Type B pancreatic cell (in vitro differentiated cells): ENCODE results near the gene ADD3. TPM values are rescaled to one million over a fixed set of nuclear protein-coding genes. Genes with fewer than 3 reads are reported as not detected.

Source experiments
- DNase-seq: peaks from one replicate; pipeline ENCODE4 v3.0.0; 2021; ENCODE audit warnings: mixed read lengths; ENCODE audit not compliant: unreplicated experiment; ENCODE audit errors: extremely low spot score
- H3K27ac Mint-ChIP-seq: 2 replicates; pipeline ENCODE4 v1.8.0; 2021; ENCODE audit warnings: mild to moderate bottlenecking, mixed read lengths
- H3K27me3 Mint-ChIP-seq: 2 replicates; pipeline ENCODE4 v1.8.0; 2021; ENCODE audit warnings: mixed read lengths
- H3K36me3 Mint-ChIP-seq: 2 replicates; pipeline ENCODE4 v1.8.0; 2021; ENCODE audit warnings: mixed read lengths
- H3K4me1 Mint-ChIP-seq: one replicate; pipeline ENCODE4 v1.8.0; 2021; ENCODE audit warnings: mixed read lengths; ENCODE audit not compliant: unreplicated experiment
- H3K4me3 Mint-ChIP-seq: 2 replicates; pipeline ENCODE4 v1.8.0; 2021; ENCODE audit warnings: mild to moderate bottlenecking, mixed read lengths
- H3K9me3 Mint-ChIP-seq: 2 replicates; pipeline ENCODE4 v1.8.0; 2021; ENCODE audit warnings: mixed read lengths
- total RNA-seq: library from RNA; stranded (reverse); gene quantifications from 2 replicates; pipeline ENCODE4 v1.2.1, GENCODE V29; 2021; ENCODE audit warnings: low replicate concordance
- TF ChIP-seq, protein P1 (sequence below): fragments of 200-600 bp; sonication (generic); conservative IDR thresholded peaks from 2 replicates; pipeline ENCODE4 v1.5.0; 2021; ENCODE audit warnings: antibody characterized with exemption, mild to moderate bottlenecking

ADD3 gene
- total RNA-seq, 1 donor from 2014 or later: 183 TPM

DNA sequence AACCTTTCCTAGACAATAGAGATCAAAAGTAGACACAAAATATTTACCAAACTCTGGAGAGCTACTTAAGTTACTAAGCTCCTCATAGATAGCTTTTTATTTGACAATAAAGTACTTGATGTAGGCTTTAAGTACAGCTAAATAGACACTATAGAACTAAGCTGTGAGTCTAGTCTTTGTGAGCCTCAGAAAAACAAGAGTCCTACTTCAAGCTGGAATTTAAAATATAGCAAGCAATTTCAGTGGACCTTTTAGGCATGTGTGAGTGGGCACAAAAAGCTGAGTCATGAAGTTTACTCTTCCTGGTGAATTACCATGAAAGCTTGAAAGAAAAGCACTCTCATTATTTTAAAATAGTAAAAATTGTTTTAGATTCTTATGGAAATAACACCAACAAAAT, 76.1 kb downstream of the ADD3 start:
- no peak for DNase-seq
- H3K27me3 Mint-ChIP-seq: no peaks in the 10 kb centered on the region
- TF ChIP-seq, protein P1, sequence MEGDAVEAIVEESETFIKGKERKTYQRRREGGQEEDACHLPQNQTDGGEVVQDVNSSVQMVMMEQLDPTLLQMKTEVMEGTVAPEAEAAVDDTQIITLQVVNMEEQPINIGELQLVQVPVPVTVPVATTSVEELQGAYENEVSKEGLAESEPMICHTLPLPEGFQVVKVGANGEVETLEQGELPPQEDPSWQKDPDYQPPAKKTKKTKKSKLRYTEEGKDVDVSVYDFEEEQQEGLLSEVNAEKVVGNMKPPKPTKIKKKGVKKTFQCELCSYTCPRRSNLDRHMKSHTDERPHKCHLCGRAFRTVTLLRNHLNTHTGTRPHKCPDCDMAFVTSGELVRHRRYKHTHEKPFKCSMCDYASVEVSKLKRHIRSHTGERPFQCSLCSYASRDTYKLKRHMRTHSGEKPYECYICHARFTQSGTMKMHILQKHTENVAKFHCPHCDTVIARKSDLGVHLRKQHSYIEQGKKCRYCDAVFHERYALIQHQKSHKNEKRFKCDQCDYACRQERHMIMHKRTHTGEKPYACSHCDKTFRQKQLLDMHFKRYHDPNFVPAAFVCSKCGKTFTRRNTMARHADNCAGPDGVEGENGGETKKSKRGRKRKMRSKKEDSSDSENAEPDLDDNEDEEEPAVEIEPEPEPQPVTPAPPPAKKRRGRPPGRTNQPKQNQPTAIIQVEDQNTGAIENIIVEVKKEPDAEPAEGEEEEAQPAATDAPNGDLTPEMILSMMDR: no peak
- peak overlapping the region; percentile 45 for H3K27ac Mint-ChIP-seq
- H3K4me3 Mint-ChIP-seq: no peak overlapping the region
- H3K36me3 Mint-ChIP-seq: peaks cover 15% of the 10 kb centered on the region
- H3K4me1 Mint-ChIP-seq: peaks cover 30% of the 10 kb centered on the region
- H3K9me3 Mint-ChIP-seq: peaks cover 12% of the 10 kb centered on the region

DNA sequence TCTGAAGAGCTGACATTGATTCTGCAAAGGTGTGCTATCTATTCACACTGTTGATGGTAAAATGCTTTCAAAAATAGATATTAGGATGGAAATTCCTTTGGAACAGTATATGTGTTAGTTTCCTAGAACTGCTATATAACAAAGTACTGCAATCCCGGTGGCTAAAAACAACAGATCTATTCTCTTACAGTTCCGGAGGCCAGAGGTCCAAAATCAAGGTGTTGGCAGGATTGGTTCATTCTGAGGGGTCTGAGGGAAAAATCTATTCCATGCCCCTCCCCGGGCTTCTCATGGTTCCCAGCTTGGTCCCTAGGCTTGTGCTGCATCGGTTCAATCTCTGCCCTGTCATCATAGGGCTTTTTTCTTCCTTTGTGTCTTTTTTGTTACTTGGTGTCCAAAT, 79.9 kb downstream of the ADD3 start:
- Mint-ChIP-seq H3K9me3 (peaks cover 7% of the 10 kb centered on the region), H3K27ac (no peak overlapping the region), H3K27me3 (no peaks in the 10 kb centered on the region), H3K36me3 (peaks cover 22% of the 10 kb centered on the region), H3K4me1 (peaks cover 15% of the 10 kb centered on the region), H3K4me3 (no peak overlapping the region)
- TF ChIP-seq, protein P1: no peak
- no peak for DNase-seq

DNA sequence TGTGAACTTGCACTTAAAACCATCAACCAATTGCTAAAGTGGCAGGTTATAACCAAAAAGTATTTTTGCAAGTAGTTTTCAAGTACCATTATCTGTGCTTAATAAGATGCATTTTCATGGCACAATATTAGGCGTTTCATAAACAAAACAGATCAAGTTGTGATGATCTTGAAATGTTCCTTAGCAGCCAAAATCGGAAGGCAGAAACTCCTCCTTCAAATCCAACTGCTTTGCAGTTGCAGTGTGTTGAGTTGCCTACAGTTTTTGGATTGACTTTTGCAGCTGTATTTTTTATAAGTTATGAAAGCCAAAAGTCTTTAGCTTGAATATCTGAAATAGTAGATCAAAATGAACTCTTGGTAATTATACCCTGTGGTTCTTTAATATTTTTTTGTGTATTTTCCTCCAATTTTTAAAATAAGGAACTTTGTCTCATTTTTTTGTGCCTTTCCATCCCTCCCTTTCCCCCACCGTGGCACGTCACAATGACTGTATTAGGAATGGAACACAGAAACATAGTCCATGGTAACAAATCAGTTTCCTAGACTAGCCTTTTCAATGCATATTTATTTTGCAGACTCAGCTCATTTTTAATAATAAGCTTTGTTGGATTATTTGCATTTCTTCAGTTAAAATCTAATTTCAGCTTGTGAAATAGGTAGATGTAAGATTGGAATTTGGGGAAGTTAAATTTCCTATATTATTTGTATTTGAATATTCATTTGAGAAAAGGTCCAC, 80.8 kb downstream of the ADD3 start:
- no peak overlapping the region for H3K27ac Mint-ChIP-seq
- peaks cover 4% of the 10 kb centered on the region for H3K9me3 Mint-ChIP-seq
- no peak for DNase-seq
- TF ChIP-seq, protein P1: no peak
- H3K4me1 Mint-ChIP-seq: peaks cover 8% of the 10 kb centered on the region
- H3K36me3 Mint-ChIP-seq: peaks cover 22% of the 10 kb centered on the region
- H3K4me3 Mint-ChIP-seq: no peak overlapping the region
- H3K27me3 Mint-ChIP-seq: no peaks in the 10 kb centered on the region

DNA sequence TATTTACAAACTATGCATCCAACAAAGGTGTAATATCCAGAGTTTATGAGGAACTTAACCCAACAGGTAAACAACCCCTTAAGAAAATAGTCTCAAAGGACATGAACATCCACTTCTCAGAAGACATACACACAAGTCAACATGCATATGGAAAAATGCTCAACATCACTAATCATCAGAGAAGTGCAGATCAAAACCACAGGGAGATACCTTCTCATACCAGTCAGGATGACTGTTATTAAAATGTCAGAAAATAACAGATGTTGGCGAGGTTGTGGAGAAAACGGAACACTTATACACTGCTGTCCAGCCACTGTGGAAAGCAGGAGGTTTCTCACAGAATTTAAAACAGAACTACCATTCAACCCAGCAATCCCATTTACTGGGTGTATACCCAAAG, 84.0 kb downstream of the ADD3 start:
- Mint-ChIP-seq H3K4me3 (no peak overlapping the region), H3K27ac (no peak overlapping the region), H3K4me1 (peaks cover 9% of the 10 kb centered on the region), H3K9me3 (no peaks in the 10 kb centered on the region), H3K36me3 (peaks cover 13% of the 10 kb centered on the region), H3K27me3 (no peaks in the 10 kb centered on the region)
- DNase-seq: no peak
- TF ChIP-seq, protein P1: no peak

DNA sequence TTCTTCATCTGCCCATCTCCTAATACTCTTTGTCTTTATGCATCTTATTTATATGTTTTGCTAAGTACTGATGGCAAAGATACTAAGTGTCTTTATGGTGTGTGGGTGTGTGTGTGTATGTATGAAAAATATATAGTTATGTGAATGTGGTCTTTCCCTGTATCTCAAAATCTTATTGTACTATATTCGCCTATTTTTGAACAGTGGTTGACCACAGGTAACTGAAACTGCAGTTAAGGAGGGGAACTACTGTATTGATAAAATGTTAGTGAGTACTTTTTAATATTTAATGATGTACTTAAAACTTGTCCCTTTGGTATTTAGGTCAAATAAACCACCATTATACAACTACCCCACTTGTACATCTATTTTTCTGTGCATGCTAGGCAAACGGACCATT, 85.9 kb downstream of the ADD3 start:
- H3K36me3 Mint-ChIP-seq: peaks cover 10% of the 10 kb centered on the region
- peaks cover 5% of the 10 kb centered on the region for H3K4me1 Mint-ChIP-seq
- H3K27me3 Mint-ChIP-seq: no peaks in the 10 kb centered on the region
- H3K9me3 Mint-ChIP-seq: no peaks in the 10 kb centered on the region
- no peak for DNase-seq
- no peak overlapping the region for H3K4me3 Mint-ChIP-seq
- no peak overlapping the region for H3K27ac Mint-ChIP-seq
- TF ChIP-seq, protein P1: no peak
